ENCODE results near the gene MAGI3. TPM values are rescaled to one million over a fixed set of nuclear protein-coding genes. Genes with fewer than 3 reads are reported as not detected.

MAGI3 gene
- total RNA-seq, 1 donor from 2014 or later = 5.8 TPM

- DNase-seq (no peak), ATAC-seq (no peak)
- intact Hi-C loops (cut with micrococcal nuclease) = no loop called here
These were observed 225.8 kb downstream of the MAGI3 start for GRCh38 chr1:113616156-113616555.

- intact Hi-C loops (cut with micrococcal nuclease) = no loop called here
- DNase-seq = no peak
- no peak for ATAC-seq
These were observed 227.3 kb downstream of the MAGI3 start for GRCh38 chr1:113617438-113618141.

GRCh38 chr1:113628997-113629396 is 238.7 kb downstream of the MAGI3 start:
- ATAC-seq = no peak
- DNase-seq = no peak
- intact Hi-C loops (cut with micrococcal nuclease) = no loop called here

GRCh38 chr1:113630340-113631327 is 240.3 kb downstream of the MAGI3 start:
- intact Hi-C loops (cut with micrococcal nuclease) = no loop called here
- DNase-seq = no peak
- no peak for ATAC-seq

GRCh38 chr1:113641396-113641795 is 251.1 kb downstream of the MAGI3 start:
- ATAC-seq (no peak), DNase-seq (no peak)
- intact Hi-C loops (cut with micrococcal nuclease) = no loop called here

GRCh38 chr1:113647164-113647563 is 256.8 kb downstream of the MAGI3 start:
- intact Hi-C loops (cut with micrococcal nuclease) = no loop called here
- ATAC-seq (no peak), DNase-seq (no peak)

GRCh38 chr1:113648478-113648877 is 258.2 kb downstream of the MAGI3 start:
- intact Hi-C loops (cut with micrococcal nuclease) = no loop called here
- ATAC-seq = no peak
- DNase-seq = no peak

- no peak for ATAC-seq
- intact Hi-C loops (cut with micrococcal nuclease) = no loop called here
- no peak for DNase-seq
These were observed 262.5 kb downstream of the MAGI3 start for GRCh38 chr1:113652771-113653170.

- ATAC-seq (no peak), DNase-seq (no peak)
- intact Hi-C loops (cut with micrococcal nuclease) = no loop called here
These were observed 263.4 kb downstream of the MAGI3 start for GRCh38 chr1:113653741-113654140.

GRCh38 chr1:113654883-113655282 is 264.6 kb downstream of the MAGI3 start:
- no peak for DNase-seq
- intact Hi-C loops (cut with micrococcal nuclease) = no loop called here
- no peak for ATAC-seq

GRCh38 chr1:113657126-113657525 is 266.8 kb downstream of the MAGI3 start:
- peak; percentile 91 for ATAC-seq

GRCh38 chr1:113657556-113658063 is 267.3 kb downstream of the MAGI3 start:
- peak; percentile 25 for ATAC-seq
- intact Hi-C loops (cut with micrococcal nuclease) = no loop called here

More at GRCh38 chr1:113657126-113657525, 266.8 kb downstream of the MAGI3 start:
- intact Hi-C loops (cut with micrococcal nuclease) = no loop called here
- no peak for DNase-seq

GRCh38 chr1:113659035-113659434 is 268.7 kb downstream of the MAGI3 start:
- no peak for ATAC-seq
- intact Hi-C loops (cut with micrococcal nuclease) = no loop called here
- DNase-seq = no peak

More at GRCh38 chr1:113657556-113658063, 267.3 kb downstream of the MAGI3 start:
- DNase-seq = no peak

GRCh38 chr1:113659556-113659955 is 269.2 kb downstream of the MAGI3 start:
- no peak for ATAC-seq
- no peak for DNase-seq
- intact Hi-C loops (cut with micrococcal nuclease) = no loop called here

- peak; percentile 29 for ATAC-seq
- DNase-seq = no peak
- intact Hi-C loops (cut with micrococcal nuclease) = no loop called here
These were observed 269.8 kb downstream of the MAGI3 start for GRCh38 chr1:113660088-113660487.

- ATAC-seq (no peak), DNase-seq (no peak)
- intact Hi-C loops (cut with micrococcal nuclease) = no loop called here
These were observed 271.8 kb downstream of the MAGI3 start for GRCh38 chr1:113662101-113662500.

- DNase-seq (no peak), ATAC-seq (no peak)
- intact Hi-C loops (cut with micrococcal nuclease) = no loop called here
These were observed 273.0 kb downstream of the MAGI3 start for GRCh38 chr1:113663165-113663951.

- DNase-seq (no peak), ATAC-seq (no peak)
- intact Hi-C loops (cut with micrococcal nuclease) = no loop called here
These were observed 274.8 kb downstream of the MAGI3 start for GRCh38 chr1:113665071-113665470.

- DNase-seq (no peak), ATAC-seq (no peak)
- intact Hi-C loops (cut with micrococcal nuclease) = no loop called here
These were observed 275.8 kb downstream of the MAGI3 start for GRCh38 chr1:113666126-113666525.
